Neural cell (in vitro differentiated cells): Measurements from ENCODE around the gene DEPDC5.

ENCODE experiments used
- EP300 ChIP-seq: fragments of 450-650 bp; conservative IDR thresholded peaks from 2 replicates; pipeline ENCODE4 v1.6.1; 2014; ENCODE audit warnings: antibody characterized with exemption, mild to moderate bottlenecking, moderate library complexity; ENCODE audit not compliant: poor library complexity, severe bottlenecking
- EZH2 ChIP-seq: fragments of 200-600, 300-800 bp; shearing (Covaris generic), sonication (generic); IDR thresholded peaks from 2 replicates; pipeline ENCODE4 v1.6.1; 2014; ENCODE audit warnings: antibody characterized with exemption, low read length, borderline replicate concordance, mild to moderate bottlenecking; ENCODE audit not compliant: insufficient read depth, poor library complexity, severe bottlenecking
- POLR2AphosphoS5 ChIP-seq: IDR thresholded peaks from 2 replicates; pipeline ENCODE4 v1.6.1; 2012
- TAF1 ChIP-seq: IDR thresholded peaks from 2 replicates; pipeline ENCODE4 v1.6.1; 2012; ENCODE audit warnings: low read depth
- TF ChIP-seq, protein P1 (sequence below): fragments of 450-650 bp; IDR thresholded peaks from 2 replicates; pipeline ENCODE4 v1.5.1; 2014; ENCODE audit warnings: antibody characterized with exemption, mild to moderate bottlenecking, moderate library complexity; ENCODE audit not compliant: poor library complexity, severe bottlenecking
- TF ChIP-seq, protein P2 (sequence below): IDR thresholded peaks from 2 replicates; pipeline ENCODE4 v1.6.1; 2012; ENCODE audit warnings: borderline replicate concordance

DNA sequence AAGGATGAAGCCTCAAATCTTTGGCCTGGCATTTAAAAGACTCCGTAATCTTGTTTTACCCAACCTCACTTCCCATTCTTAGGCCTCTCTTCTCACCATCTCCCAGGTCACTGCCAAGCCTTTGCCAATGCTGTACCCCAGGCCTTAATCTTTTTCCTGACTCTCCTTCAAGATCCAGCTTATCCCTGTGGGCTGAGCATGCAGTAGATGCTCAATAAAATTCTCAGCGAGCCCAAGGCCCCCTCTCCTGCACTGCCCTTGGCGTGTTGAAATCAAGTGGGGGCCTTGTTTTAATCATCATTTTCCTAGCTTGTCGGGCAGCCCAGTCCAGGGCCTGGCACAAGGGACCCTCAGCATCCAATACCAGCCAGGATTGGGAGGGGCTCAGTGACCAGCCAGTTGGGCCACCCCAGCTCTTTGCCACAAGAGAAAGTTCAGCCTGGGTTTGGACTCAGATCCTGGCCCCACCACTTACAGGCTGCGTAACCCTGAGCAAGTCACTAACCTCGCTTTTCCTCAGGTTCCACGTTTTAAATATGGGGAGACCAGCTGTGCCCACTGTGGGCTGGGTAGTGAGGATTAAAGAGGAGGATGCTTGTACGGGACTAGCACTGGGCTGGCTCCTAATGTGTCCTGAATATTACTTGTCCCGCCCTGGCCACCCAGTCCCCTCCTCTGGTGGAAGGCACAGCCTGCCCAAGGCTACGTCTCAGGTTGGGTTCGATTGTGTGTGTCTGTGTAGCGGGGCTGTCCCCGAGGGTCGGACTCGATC, 189.6 kb downstream of the DEPDC5 start:
- TF ChIP-seq EZH2 (no peak), TAF1 (no peak), POLR2AphosphoS5 (no peak), EP300 (no peak)
- TF ChIP-seq, protein P1, sequence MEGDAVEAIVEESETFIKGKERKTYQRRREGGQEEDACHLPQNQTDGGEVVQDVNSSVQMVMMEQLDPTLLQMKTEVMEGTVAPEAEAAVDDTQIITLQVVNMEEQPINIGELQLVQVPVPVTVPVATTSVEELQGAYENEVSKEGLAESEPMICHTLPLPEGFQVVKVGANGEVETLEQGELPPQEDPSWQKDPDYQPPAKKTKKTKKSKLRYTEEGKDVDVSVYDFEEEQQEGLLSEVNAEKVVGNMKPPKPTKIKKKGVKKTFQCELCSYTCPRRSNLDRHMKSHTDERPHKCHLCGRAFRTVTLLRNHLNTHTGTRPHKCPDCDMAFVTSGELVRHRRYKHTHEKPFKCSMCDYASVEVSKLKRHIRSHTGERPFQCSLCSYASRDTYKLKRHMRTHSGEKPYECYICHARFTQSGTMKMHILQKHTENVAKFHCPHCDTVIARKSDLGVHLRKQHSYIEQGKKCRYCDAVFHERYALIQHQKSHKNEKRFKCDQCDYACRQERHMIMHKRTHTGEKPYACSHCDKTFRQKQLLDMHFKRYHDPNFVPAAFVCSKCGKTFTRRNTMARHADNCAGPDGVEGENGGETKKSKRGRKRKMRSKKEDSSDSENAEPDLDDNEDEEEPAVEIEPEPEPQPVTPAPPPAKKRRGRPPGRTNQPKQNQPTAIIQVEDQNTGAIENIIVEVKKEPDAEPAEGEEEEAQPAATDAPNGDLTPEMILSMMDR, result no peak
- TF ChIP-seq, protein P2, sequence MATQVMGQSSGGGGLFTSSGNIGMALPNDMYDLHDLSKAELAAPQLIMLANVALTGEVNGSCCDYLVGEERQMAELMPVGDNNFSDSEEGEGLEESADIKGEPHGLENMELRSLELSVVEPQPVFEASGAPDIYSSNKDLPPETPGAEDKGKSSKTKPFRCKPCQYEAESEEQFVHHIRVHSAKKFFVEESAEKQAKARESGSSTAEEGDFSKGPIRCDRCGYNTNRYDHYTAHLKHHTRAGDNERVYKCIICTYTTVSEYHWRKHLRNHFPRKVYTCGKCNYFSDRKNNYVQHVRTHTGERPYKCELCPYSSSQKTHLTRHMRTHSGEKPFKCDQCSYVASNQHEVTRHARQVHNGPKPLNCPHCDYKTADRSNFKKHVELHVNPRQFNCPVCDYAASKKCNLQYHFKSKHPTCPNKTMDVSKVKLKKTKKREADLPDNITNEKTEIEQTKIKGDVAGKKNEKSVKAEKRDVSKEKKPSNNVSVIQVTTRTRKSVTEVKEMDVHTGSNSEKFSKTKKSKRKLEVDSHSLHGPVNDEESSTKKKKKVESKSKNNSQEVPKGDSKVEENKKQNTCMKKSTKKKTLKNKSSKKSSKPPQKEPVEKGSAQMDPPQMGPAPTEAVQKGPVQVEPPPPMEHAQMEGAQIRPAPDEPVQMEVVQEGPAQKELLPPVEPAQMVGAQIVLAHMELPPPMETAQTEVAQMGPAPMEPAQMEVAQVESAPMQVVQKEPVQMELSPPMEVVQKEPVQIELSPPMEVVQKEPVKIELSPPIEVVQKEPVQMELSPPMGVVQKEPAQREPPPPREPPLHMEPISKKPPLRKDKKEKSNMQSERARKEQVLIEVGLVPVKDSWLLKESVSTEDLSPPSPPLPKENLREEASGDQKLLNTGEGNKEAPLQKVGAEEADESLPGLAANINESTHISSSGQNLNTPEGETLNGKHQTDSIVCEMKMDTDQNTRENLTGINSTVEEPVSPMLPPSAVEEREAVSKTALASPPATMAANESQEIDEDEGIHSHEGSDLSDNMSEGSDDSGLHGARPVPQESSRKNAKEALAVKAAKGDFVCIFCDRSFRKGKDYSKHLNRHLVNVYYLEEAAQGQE, result no peak
